NOMO-1 treated with DMSO at 0.1 percent for 48 hours (cell line): Measurements from ENCODE around the gene DENND1A.
A peak's percentile ranks its signal among the peaks of the same experiment; 100 is the strongest.
"Not testable (repeated sequence)": the region's sequence is repeated elsewhere in the genome, so short reads cannot be mapped to it uniquely, and the experiment has no call there.

Experiments used
- DNase-seq: peaks from one replicate; lab custom pipeline; 2025; ENCODE audit not compliant: unreplicated experiment; lab: John Stamatoyannopoulos, UW

The DENND1A gene

GRCh38 chr9:123447934-123448646 lies 481.8 kb downstream of the DENND1A start:
- DNase-seq = no peak

GRCh38 chr9:123445981-123446610 lies 483.8 kb downstream of the DENND1A start:
- DNase-seq = no peak

- DNase-seq = no peak
Observed at GRCh38 chr9:123445116-123445515, 484.8 kb downstream of the DENND1A start.

DNA sequence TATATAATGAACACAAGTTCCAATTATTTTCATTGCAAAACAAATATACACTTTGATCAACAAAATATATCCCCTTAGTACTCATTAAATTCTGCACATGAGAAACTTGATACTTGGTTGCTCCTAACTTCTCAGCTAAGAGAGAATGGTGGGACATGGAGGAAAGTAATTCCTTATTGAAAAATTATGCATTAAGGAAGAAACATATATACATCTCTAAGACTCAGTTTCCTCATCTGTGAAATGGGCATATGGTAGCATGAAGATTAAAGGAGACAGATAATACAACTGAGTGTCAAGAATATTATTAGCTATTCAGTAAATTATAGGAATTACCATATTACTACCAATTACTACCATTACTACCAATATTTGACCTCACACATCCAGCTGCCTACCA lies 488.2 kb downstream of the DENND1A start:
- DNase-seq = no peak

GRCh38 chr9:123440256-123440655 lies 489.7 kb downstream of the DENND1A start:
- DNase-seq = no peak

DNA sequence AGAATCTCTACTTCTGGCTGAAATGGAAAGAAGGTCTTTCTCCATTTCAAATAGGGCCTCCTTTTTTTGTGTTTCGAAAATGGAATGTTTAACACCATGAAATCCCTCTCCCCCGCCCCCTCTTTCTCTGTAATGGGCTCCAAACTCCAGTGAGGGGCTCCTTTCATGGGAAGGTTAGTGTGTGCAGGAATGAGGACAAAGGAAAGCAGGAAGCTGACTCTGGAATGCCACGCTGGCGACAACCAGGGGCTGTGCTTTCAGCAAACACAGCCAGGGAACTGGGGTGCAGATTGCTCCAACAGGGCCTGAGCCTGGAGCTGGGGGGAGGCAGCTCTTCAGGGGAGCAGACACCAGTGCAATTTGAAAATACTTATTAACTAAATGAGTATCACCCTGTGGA lies 491.1 kb downstream of the DENND1A start:
- no peak for DNase-seq

DNA sequence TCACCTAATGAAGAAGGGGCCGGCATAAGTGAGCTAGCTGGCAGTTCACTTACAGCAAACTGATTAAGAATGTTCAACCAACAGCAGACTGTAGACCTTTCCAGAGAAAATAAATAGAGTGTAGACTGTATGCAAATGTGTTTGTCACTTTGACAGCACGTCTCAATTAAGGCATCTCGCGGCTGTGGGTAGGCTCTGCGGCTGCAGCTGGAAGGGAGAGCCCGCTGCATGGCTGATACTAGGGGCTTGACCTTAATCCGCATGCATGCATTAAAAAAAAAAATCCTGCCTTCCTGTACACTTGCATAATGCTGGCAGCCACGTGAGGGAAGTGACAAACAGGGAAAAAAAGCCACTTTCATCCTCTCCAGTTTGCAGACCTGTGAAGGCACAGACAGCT lies 491.6 kb downstream of the DENND1A start:
- DNase-seq = no peak

DNA sequence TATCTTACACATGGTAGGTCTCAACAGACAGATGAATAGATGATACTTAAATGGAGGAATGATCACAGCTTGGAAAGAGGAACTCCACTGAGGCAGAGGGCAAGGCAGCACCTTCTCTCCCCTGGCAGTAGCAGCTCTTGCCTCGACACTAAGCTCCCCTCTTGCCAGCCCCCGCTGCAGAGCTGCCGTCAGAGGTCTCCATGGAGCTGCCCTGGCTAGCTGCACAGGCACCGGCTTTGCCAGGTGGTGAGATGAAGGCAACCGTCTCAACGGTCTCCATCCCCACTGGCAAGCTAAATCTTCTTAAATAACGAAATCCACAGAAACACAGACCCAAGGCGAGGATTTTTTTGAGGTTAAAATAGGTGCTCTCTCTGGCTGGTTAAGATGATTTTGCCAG lies 492.7 kb downstream of the DENND1A start:
- no peak for DNase-seq

DNA sequence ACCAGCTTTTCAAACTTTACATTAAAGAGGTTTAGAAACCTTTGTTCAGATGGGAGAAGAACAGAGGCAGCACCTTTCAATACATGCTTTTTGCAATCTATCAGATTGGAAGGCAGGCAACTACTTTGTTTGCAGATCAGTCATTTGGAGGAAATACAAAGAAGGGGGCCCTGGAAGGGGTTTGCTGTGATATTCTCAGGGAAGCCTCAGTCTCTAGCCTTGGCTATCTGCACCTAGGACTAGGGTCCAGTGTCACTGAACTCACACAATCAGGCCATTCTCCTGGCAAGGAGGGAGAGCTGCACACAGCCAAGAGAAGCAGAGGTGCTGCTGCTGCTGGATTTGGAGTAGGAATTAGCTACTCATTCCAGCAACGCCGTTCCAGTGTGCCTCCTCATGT lies 494.5 kb downstream of the DENND1A start:
- DNase-seq = no peak

GRCh38 chr9:123434619-123435240 lies 495.2 kb downstream of the DENND1A start:
- DNase-seq = no peak

DNA sequence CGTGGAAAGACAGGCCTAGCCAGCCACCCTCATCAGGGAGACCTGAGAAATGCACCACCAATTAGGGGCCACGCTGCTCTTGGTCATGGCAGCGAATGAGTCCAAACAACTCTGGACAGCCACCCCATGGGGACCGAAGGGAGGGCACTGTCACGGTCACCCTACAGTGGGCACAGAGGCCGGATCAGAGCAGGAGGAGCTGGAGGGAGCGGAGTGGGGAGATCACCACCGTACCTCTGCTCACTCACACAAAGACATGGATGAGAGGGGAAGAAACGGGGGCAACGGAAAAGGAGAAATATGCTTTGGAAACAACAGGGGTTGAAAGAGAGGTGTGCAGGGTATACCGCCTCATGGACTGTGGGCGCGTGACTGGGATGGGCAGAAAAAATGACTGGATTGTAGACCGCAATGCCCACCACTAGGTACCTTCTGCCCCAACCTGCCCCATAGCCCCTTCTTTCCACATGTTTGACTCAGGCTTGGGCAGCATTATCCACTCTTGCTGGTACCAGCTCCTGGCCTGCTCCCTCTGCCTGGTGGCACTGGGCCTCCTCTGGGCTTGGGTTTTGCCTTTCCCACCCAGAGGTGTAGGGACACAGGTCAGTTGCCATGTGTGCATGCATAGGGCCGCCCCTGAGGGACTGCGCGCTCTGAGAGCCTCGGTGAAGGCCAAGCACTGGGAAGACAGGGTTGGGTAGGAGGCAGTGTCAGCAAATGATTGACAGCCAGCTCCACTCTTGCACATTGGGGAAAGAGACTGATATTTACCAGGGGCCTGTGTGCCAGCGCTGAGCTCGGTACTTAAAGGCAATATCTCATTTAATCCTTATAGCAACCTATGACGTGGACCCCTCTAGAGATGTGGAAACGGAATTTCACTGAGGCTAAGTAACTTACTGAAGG lies 497.3 kb downstream of the DENND1A start:
- no peak for DNase-seq

DNA sequence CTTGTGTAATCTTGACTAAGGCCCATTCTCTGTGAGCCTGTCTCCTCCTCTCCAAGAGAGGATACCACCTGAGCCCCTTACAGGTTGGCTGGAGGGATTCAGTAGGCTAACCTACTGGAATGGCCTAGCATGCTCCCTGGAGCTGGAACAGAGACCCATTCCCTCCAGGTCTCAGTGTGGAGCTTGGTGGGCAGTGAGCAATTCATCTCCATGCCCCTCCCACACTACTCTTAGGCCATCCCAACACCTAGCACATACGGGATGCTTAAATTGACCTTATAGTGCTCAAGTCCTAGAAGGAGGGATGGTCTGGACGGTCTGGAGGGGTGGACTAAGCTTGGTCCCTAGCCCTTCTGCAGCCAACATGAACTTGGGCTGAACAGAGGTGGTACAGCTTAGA lies 498.3 kb downstream of the DENND1A start:
- no peak for DNase-seq

- not testable (repeated sequence) for DNase-seq
Observed at GRCh38 chr9:123428450-123428849, 501.5 kb downstream of the DENND1A start.

DNA sequence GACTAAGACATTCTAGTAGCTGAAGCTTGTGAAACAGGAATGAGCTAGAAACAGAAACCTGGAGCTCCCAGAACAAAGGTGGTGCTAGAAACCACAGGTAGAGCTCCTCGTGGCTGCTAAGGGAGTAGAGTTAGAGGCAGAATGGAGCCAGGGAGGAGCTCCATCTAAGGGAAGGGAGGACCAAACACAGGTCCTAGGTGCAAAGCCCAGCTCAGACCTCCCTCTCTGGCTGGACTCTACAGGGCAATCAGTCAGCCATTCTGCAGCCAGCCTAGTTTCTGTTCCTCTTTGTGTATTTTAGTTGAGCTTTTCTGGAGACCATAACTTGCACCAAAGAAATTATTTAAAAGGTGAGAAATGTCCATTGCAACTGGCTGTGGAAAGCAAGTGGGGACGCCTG lies 503.5 kb downstream of the DENND1A start:
- DNase-seq = peak; percentile 51

DNA sequence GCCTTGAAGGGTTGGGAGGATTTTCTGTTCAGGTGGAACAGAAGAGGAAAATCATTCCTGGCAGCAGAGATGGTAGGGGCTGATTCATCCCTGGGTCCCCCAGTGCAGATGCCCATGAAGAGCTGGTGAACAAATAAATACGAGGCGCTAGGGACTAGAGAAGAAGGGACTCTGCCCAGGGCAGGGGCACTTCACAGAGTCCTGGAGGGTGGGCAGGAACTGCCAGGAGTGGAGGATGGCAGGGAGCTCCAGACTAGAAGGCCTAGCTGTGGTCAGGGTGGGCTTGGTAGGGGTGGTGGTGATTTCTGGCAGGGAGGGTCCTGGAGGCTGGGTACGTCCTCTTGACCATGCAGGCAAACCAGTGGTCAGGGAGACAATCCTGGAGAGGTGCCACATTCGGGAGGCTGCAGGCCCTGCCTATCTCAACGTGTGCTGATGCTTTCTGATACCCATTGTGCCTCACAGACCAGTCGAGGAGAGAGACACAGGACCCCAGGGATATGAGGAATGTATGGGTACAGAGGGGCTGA lies 504.0 kb downstream of the DENND1A start:
- no peak for DNase-seq

- no peak for DNase-seq
Observed at GRCh38 chr9:123425261-123425821, 504.6 kb downstream of the DENND1A start.

GRCh38 chr9:123424552-123425225 lies 505.2 kb downstream of the DENND1A start:
- DNase-seq = no peak

DNA sequence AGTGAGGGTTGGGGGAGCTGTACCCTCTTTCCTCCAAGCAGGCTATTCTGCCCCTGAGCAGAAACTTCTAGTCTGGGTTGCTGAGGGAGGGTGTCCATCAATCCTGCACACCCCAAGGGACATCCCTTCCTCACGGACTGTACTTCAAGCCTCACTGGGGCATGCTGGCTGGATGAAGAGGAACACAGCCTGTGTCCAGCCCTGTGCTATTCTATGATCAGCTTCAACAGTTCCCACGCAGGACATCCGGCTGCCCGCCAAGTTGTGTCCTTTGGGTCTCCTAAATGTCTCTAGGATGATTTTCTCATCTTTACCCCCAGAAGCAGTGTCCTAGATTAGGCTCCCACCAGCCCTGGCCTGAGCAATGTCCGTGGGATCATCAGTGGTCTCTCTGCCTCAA lies 505.8 kb downstream of the DENND1A start:
- DNase-seq = no peak

- DNase-seq = no peak
Observed at GRCh38 chr9:123423311-123423640, 506.6 kb downstream of the DENND1A start.

DNA sequence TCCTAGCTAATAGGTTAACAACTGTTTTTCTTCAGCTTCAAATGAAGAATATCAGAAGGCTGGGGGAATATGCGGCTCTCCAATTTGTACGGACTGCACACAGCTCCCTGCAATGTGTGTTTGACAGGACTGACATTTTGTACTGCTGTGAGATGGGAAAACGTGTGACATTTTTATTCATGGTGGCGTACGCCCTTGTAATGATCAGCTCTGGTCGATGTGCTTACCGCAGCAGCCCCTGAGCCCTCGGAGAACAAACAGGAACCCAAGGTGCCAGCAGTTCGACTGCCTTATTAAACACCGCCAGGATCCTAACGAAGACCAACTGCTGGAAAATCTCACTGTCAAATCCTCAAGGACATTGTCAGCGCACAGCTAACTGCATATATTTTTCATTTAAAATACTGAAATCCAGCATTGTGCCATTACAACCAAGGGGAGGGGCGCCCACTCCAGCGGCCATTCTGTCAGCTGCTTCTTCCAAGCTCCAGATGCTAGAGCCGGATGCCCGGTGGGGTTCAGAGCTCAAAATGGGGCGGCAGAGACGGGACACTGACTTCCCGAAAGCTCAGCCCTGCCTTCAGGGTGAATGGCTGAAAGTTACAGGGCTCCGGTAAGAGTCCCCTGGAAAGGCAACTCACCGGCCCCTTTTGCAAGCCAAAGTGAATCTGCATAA lies 507.2 kb downstream of the DENND1A start:
- no peak for DNase-seq
